ENCODE data around the gene RPTOR.
A peak's percentile ranks its signal among the peaks of the same experiment; 100 is the strongest.

Gene RPTOR

GRCh38 chr17:80923211-80924110 is 378.8 kb downstream of the RPTOR start:
- DNase-seq: no peak

- DNase-seq: no peak
These were observed 379.6 kb downstream of the RPTOR start for GRCh38 chr17:80924111-80924806.

- no peak for DNase-seq
These were observed 380.4 kb downstream of the RPTOR start for GRCh38 chr17:80924807-80925610.

- no peak for DNase-seq
These were observed 381.2 kb downstream of the RPTOR start for GRCh38 chr17:80925688-80926335.

- DNase-seq: no peak
These were observed 382.1 kb downstream of the RPTOR start for GRCh38 chr17:80926591-80927250.

- no peak for DNase-seq
These were observed 383.2 kb downstream of the RPTOR start for GRCh38 chr17:80927791-80928216.

- DNase-seq: no peak
These were observed 384.8 kb downstream of the RPTOR start for GRCh38 chr17:80929449-80929848.

- DNase-seq: no peak
These were observed 386.0 kb downstream of the RPTOR start for GRCh38 chr17:80930335-80931279.

- DNase-seq: no peak
These were observed 387.0 kb downstream of the RPTOR start for GRCh38 chr17:80931421-80932265.

GRCh38 chr17:80935526-80935925 is 390.9 kb downstream of the RPTOR start:
- DNase-seq: no peak

- DNase-seq: no peak
These were observed 391.6 kb downstream of the RPTOR start for GRCh38 chr17:80936218-80936617.

- DNase-seq: no peak
These were observed 392.1 kb downstream of the RPTOR start for GRCh38 chr17:80936723-80937122.

- DNase-seq: no peak
These were observed 393.1 kb downstream of the RPTOR start for GRCh38 chr17:80937462-80938381.

- DNase-seq: no peak
These were observed 393.9 kb downstream of the RPTOR start for GRCh38 chr17:80938556-80938955.

- no peak for DNase-seq
These were observed 394.8 kb downstream of the RPTOR start for GRCh38 chr17:80939151-80940145.

- DNase-seq: peak; percentile 29
These were observed 395.8 kb downstream of the RPTOR start for GRCh38 chr17:80940171-80941123.
